Ectodermal cell (in vitro differentiated cells): ENCODE measurements around the gene GALNT8.
"Not testable (repeated sequence)": the region's sequence is repeated elsewhere in the genome, so short reads cannot be mapped to it uniquely, and the experiment has no call there.

Source experiments
- H3K27ac ChIP-seq: 2 replicates; pipeline ENCODE4 v1.7.0; 2013; ENCODE audit warnings: mild to moderate bottlenecking, low read depth, low read length; ENCODE audit not compliant: insufficient read depth, poor library complexity, severe bottlenecking
- H3K27me3 ChIP-seq: 2 replicates; pipeline ENCODE4 v1.7.0; 2013; ENCODE audit warnings: mild to moderate bottlenecking, low read length; ENCODE audit not compliant: insufficient read depth, control insufficient read depth, poor library complexity, severe bottlenecking
- H3K36me3 ChIP-seq: one replicate; pipeline ENCODE4 v1.7.0; 2013; ENCODE audit warnings: low read length; ENCODE audit not compliant: control insufficient read depth, insufficient read depth
- H3K4me1 ChIP-seq: one replicate; pipeline ENCODE4 v1.7.0; 2013; ENCODE audit warnings: low read length; ENCODE audit not compliant: control insufficient read depth, insufficient read depth
- H3K4me3 ChIP-seq: 2 replicates; pipeline ENCODE4 v1.7.0; 2013; ENCODE audit warnings: low read depth, low read length, control low read depth; ENCODE audit not compliant: insufficient read depth
- H3K9me3 ChIP-seq: 2 replicates; pipeline ENCODE4 v1.7.0; 2013; ENCODE audit warnings: mild to moderate bottlenecking, low read length, moderate library complexity; ENCODE audit not compliant: control insufficient read depth
- WGBS, 2 experiments: methylation state at CpG; one replicate each; pipeline ENCODE4 v1.1.7; 2013; ENCODE audit warnings: missing lambda C conversion rate in 2 of 2; 5-methylcytosine and 5-hydroxymethylcytosine counted together

The GALNT8 gene

DNA sequence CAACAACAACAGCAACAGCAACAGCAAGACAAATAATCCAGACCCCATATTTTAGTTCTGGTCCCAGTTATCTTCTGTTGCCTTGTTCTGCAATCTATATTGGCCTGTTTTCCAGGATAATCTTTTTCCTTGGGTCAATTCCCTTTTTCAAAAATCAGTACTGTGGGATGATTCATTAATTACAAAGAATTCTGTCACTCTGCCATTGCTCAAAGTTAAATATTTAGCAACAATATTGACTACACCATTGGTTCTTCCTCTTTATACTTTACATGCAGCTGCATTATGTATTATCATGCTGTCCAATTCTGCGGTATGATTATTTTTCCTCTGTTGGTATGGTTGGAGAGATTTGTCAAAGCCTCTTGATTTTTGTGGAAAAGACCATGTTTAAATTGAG is 10.1 kb upstream of the GALNT8 start:
- H3K9me3 ChIP-seq, result no peaks in the 10 kb centered on the region
- H3K4me1 ChIP-seq, result no peaks in the 10 kb centered on the region
- H3K27ac ChIP-seq, result no peak overlapping the region
- H3K36me3 ChIP-seq, result no peaks in the 10 kb centered on the region
- 91% methylated on average over 1 of the region's 1 CpG; no CpG with 5 or more reads in 1 of the 2 experiments for WGBS, 2 experiments
- no peaks in the 10 kb centered on the region for H3K27me3 ChIP-seq
- no peak overlapping the region for H3K4me3 ChIP-seq

DNA sequence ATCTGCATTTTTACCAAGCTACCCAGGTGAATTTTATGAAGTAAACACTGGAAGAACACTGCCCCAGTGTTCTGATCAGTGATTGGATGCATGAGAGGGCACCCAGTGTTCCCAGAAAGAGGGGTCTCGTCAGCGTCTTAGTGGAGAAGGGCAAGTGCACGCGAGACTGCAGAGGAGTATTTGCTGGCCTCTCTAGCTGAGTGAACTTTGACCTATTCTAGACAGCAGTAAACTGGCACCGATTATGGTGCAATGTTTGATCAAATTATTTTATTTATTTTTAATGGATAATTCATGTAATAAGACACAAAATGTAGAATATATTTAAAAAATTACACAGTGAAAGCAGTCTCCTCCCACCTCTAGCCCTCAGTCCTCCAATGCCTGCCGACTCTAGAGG is 5.3 kb upstream of the GALNT8 start:
- no peaks in the 10 kb centered on the region for H3K27me3 ChIP-seq
- H3K9me3 ChIP-seq, result no peaks in the 10 kb centered on the region
- no peaks in the 10 kb centered on the region for H3K36me3 ChIP-seq
- WGBS, 2 experiments, result 67 to 74% methylated on average over 4 to 5 of the region's 6 CpGs
- no peak overlapping the region for H3K27ac ChIP-seq
- H3K4me1 ChIP-seq, result no peaks in the 10 kb centered on the region
- H3K4me3 ChIP-seq, result no peak overlapping the region

DNA sequence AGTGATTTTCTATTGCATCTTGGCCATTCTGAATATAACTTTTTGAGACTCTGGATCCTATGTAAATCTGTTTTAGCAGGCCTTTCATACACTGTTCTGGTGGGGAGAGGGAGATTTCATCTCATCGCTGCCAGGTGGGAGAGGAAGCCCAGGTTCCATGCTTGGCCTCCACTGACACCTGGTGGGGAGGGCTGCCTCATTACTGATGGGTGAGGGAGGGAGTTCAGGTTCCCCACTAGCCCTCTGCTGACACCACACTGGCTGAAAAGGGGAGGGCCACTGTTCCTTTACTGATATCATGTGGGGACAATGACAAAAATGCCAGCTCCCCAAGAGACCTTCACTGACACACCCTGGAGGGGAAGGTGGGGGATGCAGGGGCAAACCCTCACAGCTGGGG is 2.4 kb upstream of the GALNT8 start:
- no peaks in the 10 kb centered on the region for H3K9me3 ChIP-seq
- no peaks in the 10 kb centered on the region for H3K36me3 ChIP-seq
- H3K27me3 ChIP-seq, result no peaks in the 10 kb centered on the region
- H3K27ac ChIP-seq, result no peak overlapping the region
- H3K4me1 ChIP-seq, result peaks cover 10% of the 10 kb centered on the region
- WGBS, 2 experiments, result 90 to 100% methylated on average over 1 of the region's 1 CpG
- no peak overlapping the region for H3K4me3 ChIP-seq

DNA sequence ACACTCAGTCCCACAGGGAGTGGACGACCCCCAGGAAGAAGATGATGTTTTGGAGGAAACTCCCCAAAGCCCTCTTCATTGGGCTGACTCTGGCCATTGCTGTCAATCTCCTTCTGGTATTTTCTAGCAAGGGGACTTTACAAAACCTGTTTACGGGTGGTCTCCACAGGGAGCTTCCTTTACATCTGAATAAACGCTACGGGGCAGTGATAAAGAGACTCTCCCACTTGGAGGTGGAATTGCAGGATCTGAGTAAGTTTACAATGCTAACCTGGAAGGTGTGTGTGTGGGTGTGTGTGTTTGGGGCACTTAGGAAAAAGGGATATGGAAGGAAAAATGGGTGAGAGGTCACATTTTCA is 416 bp downstream of the GALNT8 start:
- Histone ChIP-seq H3K36me3 (no peaks in the 10 kb centered on the region), H3K9me3 (no peaks in the 10 kb centered on the region), H3K27ac (no peak overlapping the region), H3K4me3 (no peak overlapping the region), H3K27me3 (no peaks in the 10 kb centered on the region), H3K4me1 (peaks cover 10% of the 10 kb centered on the region)
- WGBS, 2 experiments, result 14 to 18% methylated on average over 4 of the region's 4 CpGs

DNA sequence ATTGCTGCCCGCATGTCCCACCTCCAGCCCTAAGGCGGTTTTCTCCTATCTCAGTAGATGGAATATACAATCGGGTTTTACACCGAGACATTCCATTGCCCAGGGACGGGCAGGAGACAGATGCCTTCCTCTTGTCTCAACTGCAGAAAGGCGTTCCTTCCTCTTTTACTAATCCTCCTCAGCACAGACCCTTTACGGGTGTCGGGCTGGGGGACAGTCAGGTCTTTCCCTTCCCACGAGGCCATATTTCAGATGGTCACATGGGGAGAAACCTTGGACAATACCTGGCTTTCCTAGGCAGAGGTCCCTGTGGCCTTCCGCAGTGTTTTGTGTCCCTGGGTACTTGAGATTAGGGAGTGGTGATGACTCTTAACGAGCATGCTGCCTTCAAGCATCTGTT is 1.4 kb downstream of the GALNT8 start:
- not testable (repeated sequence) for H3K27me3 ChIP-seq, H3K9me3 ChIP-seq, H3K36me3 ChIP-seq, H3K27ac ChIP-seq, H3K4me3 ChIP-seq
- 55 to 68% methylated on average over 7 to 8 of the region's 11 CpGs for WGBS, 2 experiments
- peaks cover 10% of the 10 kb centered on the region for H3K4me1 ChIP-seq

DNA sequence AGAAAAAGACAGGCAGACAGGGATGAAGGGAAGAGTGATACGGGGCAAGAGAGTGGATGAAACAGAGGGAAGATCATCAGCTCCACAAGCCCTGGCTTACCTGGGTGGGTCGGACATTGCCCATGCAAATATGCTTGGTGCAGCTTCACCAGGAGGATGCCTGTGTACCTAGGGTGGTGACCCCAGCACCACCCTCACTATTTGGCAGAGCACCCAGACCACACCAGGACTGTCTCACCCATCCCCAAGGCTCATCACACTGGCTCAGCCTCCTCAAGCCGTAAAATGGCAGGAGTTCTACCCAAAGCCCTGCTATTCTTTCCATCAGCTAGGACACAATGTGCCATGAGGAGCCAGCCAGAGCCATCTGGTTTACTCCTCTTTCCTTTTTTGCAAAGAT is 3.0 kb downstream of the GALNT8 start:
- no peaks in the 10 kb centered on the region for H3K27me3 ChIP-seq
- no peak overlapping the region for H3K27ac ChIP-seq
- no peaks in the 10 kb centered on the region for H3K36me3 ChIP-seq
- no peaks in the 10 kb centered on the region for H3K9me3 ChIP-seq
- WGBS, 2 experiments, result 94 to 96% methylated on average over 3 of the region's 3 CpGs
- H3K4me1 ChIP-seq, result peaks cover 10% of the 10 kb centered on the region
- H3K4me3 ChIP-seq, result no peak overlapping the region

DNA sequence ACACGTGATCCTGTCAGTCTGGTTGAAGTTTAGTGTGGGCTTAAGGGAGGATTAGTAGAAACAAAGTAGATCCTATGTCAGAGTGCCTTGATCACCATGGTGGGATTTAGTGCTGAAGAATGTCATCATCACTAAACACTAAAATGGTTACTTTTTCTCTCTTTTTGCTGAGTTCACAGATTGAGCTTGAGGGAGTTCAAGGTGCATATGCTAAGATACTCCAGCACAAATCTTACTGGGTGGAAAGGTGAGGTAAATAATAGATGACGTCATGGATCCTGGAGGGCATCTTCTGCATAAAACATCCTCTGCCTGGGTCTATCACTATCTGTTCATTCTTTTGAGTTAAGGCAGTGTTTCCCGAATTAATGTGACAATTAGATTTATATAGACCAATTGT is 4.9 kb downstream of the GALNT8 start:
- Histone ChIP-seq H3K27me3 (no peaks in the 10 kb centered on the region), H3K36me3 (no peaks in the 10 kb centered on the region), H3K4me3 (no peak overlapping the region), H3K9me3 (no peaks in the 10 kb centered on the region), H3K27ac (no peak overlapping the region), H3K4me1 (peaks cover 10% of the 10 kb centered on the region)
- 87 to 95% methylated on average over 2 of the region's 3 CpGs for WGBS, 2 experiments

DNA sequence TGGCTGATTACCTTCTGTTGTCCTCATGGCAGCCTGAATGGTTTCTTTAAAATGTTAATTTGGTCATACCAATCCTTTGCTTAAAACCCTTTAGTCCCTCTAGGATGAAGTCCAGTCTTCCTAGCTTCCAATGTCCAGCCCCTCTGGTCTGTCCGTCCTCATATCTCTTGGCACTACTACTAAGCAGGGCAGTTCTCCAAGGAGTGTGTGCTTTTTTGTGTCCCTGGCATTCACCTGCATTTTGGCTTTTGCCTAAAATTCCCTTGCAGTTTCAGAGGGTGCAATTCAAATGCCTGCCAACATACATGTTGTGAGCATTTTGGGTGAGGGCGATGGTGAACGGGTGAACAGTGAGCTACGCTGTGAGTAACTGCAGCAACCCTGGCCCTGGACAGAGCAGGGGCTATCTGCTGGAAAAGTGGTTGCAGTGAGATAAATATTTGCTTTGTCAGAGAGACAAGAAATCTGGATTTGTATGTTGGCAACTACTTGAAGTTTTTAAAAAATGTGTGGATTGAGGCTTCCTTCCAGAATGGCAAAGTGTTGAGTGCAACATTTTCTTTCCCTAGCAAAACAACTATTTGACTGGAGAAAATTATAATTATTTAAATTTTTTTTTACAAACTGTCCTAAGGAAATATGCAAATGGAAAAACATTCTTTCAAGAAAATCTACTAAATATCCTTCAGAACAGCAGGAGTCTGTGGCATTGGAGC is 14.6 kb downstream of the GALNT8 start:
- no peaks in the 10 kb centered on the region for H3K36me3 ChIP-seq
- no peaks in the 10 kb centered on the region for H3K27me3 ChIP-seq
- 93 to 96% methylated on average over 4 of the region's 4 CpGs for WGBS, 2 experiments
- no peak overlapping the region for H3K27ac ChIP-seq
- H3K4me1 ChIP-seq, result no peaks in the 10 kb centered on the region
- no peak overlapping the region for H3K4me3 ChIP-seq
- H3K9me3 ChIP-seq, result no peaks in the 10 kb centered on the region

DNA sequence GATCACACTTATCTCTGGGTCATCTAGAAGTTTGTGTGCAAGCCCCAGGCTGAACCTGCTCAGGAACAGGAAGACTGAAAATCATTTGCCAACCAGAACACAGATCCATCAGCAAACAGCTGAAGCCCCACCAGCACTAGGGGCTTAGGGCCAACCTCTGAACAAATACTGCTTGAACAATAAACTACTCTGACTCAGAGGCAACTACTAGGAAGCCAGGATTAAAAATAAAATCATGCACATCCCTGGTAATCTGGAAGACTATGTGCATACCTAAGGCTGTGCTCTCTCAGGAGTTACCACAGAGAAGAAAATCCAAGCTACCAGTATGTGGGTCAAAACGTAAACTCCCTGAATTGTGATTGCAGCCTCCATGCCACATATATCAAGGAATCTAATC is 15.9 kb downstream of the GALNT8 start:
- no peaks in the 10 kb centered on the region for H3K9me3 ChIP-seq
- WGBS, 2 experiments, result 90 to 100% methylated on average over 1 of the region's 1 CpG

DNA sequence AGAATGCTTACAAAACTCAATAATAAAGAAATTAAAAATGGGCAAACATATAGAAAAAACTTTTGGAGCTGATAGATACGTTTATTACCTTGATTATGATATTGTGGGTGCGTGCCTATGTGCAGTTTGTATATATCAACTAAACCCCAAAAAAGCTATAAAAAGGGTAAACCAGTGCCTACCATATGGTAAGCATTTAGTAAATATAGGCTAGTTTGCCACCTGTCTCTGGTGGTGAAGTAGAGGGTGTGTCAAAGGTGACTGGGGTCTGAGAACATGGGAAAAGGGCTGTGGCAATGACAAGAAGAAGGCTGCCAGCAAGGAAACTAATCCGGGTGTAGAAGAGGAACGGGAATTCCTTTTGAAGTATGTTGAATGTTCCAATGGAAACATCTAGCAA is 18.3 kb downstream of the GALNT8 start:
- Histone ChIP-seq H3K4me1 (no peaks in the 10 kb centered on the region), H3K27me3 (no peaks in the 10 kb centered on the region), H3K9me3 (no peaks in the 10 kb centered on the region), H3K27ac (no peak overlapping the region), H3K4me3 (no peak overlapping the region), H3K36me3 (no peaks in the 10 kb centered on the region)
- WGBS, 2 experiments, result 86 to 91% methylated on average over 1 to 4 of the region's 4 CpGs

More for the DNA sequence above, 15.9 kb downstream of the GALNT8 start:
- H3K4me3 ChIP-seq, result no peak overlapping the region
- no peaks in the 10 kb centered on the region for H3K27me3 ChIP-seq
- no peak overlapping the region for H3K27ac ChIP-seq
- H3K4me1 ChIP-seq, result no peaks in the 10 kb centered on the region
- no peaks in the 10 kb centered on the region for H3K36me3 ChIP-seq
